SK-N-MC (cell line): ENCODE data around the gene POLDIP3.
"Not testable (repeated sequence)": the region's sequence is repeated elsewhere in the genome, so short reads cannot be mapped to it uniquely, and the experiment has no call there.

Source experiments
- DNase-seq: peaks from one replicate; pipeline ENCODE4 v3.0.0-alpha.2; 2011; ENCODE audit warnings: low read depth, low spot score
- H3K27ac ChIP-seq: fragments of 200-600 bp; sonication (generic); 2 replicates; pipeline ENCODE4 v1.5.1; 2016; ENCODE audit warnings: mixed run types
- H3K36me3 ChIP-seq: fragments of 200-600 bp; sonication (generic); 2 replicates; pipeline ENCODE4 v1.6.1; 2017; ENCODE audit warnings: antibody characterized with exemption, low read length, mixed read lengths; ENCODE audit not compliant: insufficient read depth
- H3K4me3 ChIP-seq: fragments of 200-600 bp; sonication (generic); 2 replicates; pipeline ENCODE4 v1.5.1; 2016
- H3K9ac ChIP-seq: fragments of 200-600 bp; sonication (generic); 2 replicates; pipeline ENCODE4 v1.8.0; 2017; ENCODE audit warnings: mixed run types, mixed read lengths; ENCODE audit not compliant: insufficient read length
- H3K9me3 ChIP-seq: fragments of 200-600 bp; sonication (generic); 2 replicates; pipeline ENCODE4 v1.6.1; 2017; ENCODE audit warnings: low read depth, mild to moderate bottlenecking, antibody characterized with exemption, low read length, moderate library complexity, mixed read lengths
- EZH2 ChIP-seq: fragments of 200-600 bp; sonication (generic); IDR thresholded peaks from one replicate; pipeline ENCODE4 v1.6.1; 2017; ENCODE audit warnings: antibody characterized with exemption
- FOXP2 ChIP-seq: optimal IDR thresholded peaks from 2 replicates; pipeline ENCODE3; 2011; ENCODE audit warnings: mild to moderate bottlenecking, moderate library complexity; ENCODE audit not compliant: insufficient read depth; ENCODE audit errors: extremely low read length, control extremely low read depth
- POLR2AphosphoS5 ChIP-seq: IDR thresholded peaks from 2 replicates; pipeline ENCODE4 v1.6.1; 2012; ENCODE audit warnings: mild to moderate bottlenecking, low read depth, low read length, borderline replicate concordance

Gene POLDIP3

GRCh38 chr22:42548597-42549330, 65.9 kb downstream of the POLDIP3 start:
- no peak for TF ChIP-seq POLR2AphosphoS5
- TF ChIP-seq FOXP2, result no peak
- TF ChIP-seq EZH2, result no peak
- no peak for DNase-seq
- no peak overlapping the region for H3K27ac ChIP-seq

GRCh38 chr22:42548126-42548525, 66.6 kb downstream of the POLDIP3 start:
- H3K9me3 ChIP-seq, H3K9ac ChIP-seq, H3K27ac ChIP-seq, H3K36me3 ChIP-seq, H3K4me3 ChIP-seq, DNase-seq: not testable (repeated sequence)

More at GRCh38 chr22:42548597-42549330, 65.9 kb downstream of the POLDIP3 start:
- Histone ChIP-seq H3K36me3 (no peaks in the 10 kb centered on the region), H3K9ac (no peak overlapping the region), H3K4me3 (no peak overlapping the region), H3K9me3 (no peaks in the 10 kb centered on the region)

GRCh38 chr22:42547562-42547961, 67.1 kb downstream of the POLDIP3 start:
- DNase-seq, result no peak
- Histone ChIP-seq H3K27ac (no peak overlapping the region), H3K4me3 (no peak overlapping the region), H3K36me3 (no peaks in the 10 kb centered on the region), H3K9me3 (no peaks in the 10 kb centered on the region), H3K9ac (no peak overlapping the region)
- TF ChIP-seq FOXP2, result no peak
- TF ChIP-seq EZH2, result no peak
- TF ChIP-seq POLR2AphosphoS5, result no peak

- no peak for DNase-seq
- TF ChIP-seq POLR2AphosphoS5 (no peak), EZH2 (no peak), FOXP2 (no peak)
These were observed 70.0 kb downstream of the POLDIP3 start for GRCh38 chr22:42544686-42545085.

GRCh38 chr22:42539236-42539771, 75.4 kb downstream of the POLDIP3 start:
- H3K27ac ChIP-seq, result not testable (repeated sequence)

More at GRCh38 chr22:42544686-42545085, 70.0 kb downstream of the POLDIP3 start:
- Histone ChIP-seq H3K27ac (no peak overlapping the region), H3K4me3 (no peak overlapping the region), H3K9me3 (no peaks in the 10 kb centered on the region), H3K36me3 (no peaks in the 10 kb centered on the region), H3K9ac (no peak overlapping the region)

GRCh38 chr22:42537199-42537831, 77.4 kb downstream of the POLDIP3 start:
- not testable (repeated sequence) for H3K27ac ChIP-seq

More at GRCh38 chr22:42539236-42539771, 75.4 kb downstream of the POLDIP3 start:
- not testable (repeated sequence) for H3K36me3 ChIP-seq, DNase-seq, H3K9ac ChIP-seq, H3K9me3 ChIP-seq, H3K4me3 ChIP-seq

GRCh38 chr22:42536634-42537033, 78.0 kb downstream of the POLDIP3 start:
- H3K27ac ChIP-seq, H3K4me3 ChIP-seq, H3K36me3 ChIP-seq, H3K9ac ChIP-seq, DNase-seq, H3K9me3 ChIP-seq: not testable (repeated sequence)

More at GRCh38 chr22:42537199-42537831, 77.4 kb downstream of the POLDIP3 start:
- not testable (repeated sequence) for DNase-seq, H3K9me3 ChIP-seq, H3K9ac ChIP-seq, H3K4me3 ChIP-seq, H3K36me3 ChIP-seq

- H3K9ac ChIP-seq, result no peak overlapping the region
- no peak for TF ChIP-seq FOXP2
- no peak for TF ChIP-seq POLR2AphosphoS5
- TF ChIP-seq EZH2, result no peak
- no peak overlapping the region for H3K27ac ChIP-seq
- no peak for DNase-seq
- H3K9me3 ChIP-seq, result no peaks in the 10 kb centered on the region
- no peak overlapping the region for H3K4me3 ChIP-seq
- no peaks in the 10 kb centered on the region for H3K36me3 ChIP-seq
These were observed 78.5 kb downstream of the POLDIP3 start for GRCh38 chr22:42536166-42536565.

- not testable (repeated sequence) for H3K9me3 ChIP-seq, DNase-seq, H3K9ac ChIP-seq, H3K4me3 ChIP-seq, H3K36me3 ChIP-seq, H3K27ac ChIP-seq
These were observed 79.5 kb downstream of the POLDIP3 start for GRCh38 chr22:42535082-42535731.
